WI38 (cell line): ENCODE results near the gene RET.

ENCODE experiments used
- H3K4me3 ChIP-seq: 2 replicates; pipeline ENCODE4 v1.5.1; 2011; ENCODE audit warnings: low read depth, mild to moderate bottlenecking, control low read depth, low read length
- CTCF ChIP-seq: IDR thresholded peaks from 2 replicates; pipeline ENCODE4 v1.5.1; 2012; ENCODE audit warnings: low read depth, mild to moderate bottlenecking, control low read depth, low read length

The RET gene

DNA sequence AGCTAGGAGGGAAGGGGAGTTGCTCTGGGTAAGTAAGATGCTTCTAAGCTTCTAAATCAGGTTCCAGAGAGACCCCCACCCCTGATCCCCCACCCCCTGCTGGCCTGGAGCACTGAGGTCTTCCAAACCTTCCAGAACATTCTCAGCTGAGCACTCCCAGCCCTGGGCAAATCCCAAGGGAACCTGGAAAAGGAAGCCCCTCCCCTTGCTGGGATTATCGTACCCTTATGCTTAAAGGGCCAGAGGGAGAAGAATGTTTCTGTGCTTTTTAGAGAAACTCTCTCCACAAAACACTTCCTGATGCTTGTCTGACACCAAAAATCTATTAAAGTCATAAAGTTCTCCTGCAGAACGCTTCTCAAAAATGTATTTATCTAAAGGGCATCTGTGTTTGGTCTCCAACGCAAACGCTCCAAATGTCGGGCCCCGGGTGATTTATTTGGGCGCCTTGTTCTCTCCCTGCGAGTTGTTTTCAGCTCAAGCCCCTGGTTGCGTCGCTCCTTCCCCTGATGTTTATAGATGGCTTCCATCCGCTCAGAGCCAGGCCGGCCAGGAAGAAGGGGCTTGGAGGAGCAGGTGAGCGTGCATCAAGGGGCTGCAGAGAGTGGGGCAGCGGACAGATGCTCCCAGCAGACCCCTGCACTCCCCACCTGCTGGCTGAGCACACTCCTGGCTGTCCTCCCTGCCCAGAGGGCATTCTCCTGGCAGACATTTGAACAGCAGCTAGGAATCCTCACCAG, 8.2 kb upstream of the RET start:
- TF ChIP-seq CTCF: no peak
- no peak overlapping the region for H3K4me3 ChIP-seq

GRCh38 chr10:43069211-43069515, 7.7 kb upstream of the RET start:
- H3K4me3 ChIP-seq: no peak overlapping the region
- TF ChIP-seq CTCF: no peak

DNA sequence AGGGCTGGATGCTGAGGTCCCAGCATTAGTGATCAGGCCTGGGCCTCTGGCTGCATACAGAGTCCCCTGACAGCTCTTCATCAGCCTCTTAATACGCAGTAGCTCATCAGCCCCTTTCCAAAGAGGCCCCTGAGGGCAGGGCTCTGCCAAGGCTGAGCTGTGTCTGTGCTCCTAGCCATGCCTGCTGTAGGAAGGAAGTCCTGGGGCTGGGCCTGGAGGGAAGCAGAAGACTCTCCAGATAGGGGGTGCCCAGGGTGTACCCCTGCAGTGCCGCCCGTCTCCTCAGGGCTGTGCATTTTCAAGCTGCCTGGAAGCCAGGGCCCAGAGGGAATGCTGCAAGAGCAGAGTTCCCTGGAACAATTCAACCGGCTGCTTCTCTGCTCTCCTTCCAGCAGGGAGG, 7.3 kb upstream of the RET start:
- H3K4me3 ChIP-seq: no peak overlapping the region
- no peak for TF ChIP-seq CTCF

DNA sequence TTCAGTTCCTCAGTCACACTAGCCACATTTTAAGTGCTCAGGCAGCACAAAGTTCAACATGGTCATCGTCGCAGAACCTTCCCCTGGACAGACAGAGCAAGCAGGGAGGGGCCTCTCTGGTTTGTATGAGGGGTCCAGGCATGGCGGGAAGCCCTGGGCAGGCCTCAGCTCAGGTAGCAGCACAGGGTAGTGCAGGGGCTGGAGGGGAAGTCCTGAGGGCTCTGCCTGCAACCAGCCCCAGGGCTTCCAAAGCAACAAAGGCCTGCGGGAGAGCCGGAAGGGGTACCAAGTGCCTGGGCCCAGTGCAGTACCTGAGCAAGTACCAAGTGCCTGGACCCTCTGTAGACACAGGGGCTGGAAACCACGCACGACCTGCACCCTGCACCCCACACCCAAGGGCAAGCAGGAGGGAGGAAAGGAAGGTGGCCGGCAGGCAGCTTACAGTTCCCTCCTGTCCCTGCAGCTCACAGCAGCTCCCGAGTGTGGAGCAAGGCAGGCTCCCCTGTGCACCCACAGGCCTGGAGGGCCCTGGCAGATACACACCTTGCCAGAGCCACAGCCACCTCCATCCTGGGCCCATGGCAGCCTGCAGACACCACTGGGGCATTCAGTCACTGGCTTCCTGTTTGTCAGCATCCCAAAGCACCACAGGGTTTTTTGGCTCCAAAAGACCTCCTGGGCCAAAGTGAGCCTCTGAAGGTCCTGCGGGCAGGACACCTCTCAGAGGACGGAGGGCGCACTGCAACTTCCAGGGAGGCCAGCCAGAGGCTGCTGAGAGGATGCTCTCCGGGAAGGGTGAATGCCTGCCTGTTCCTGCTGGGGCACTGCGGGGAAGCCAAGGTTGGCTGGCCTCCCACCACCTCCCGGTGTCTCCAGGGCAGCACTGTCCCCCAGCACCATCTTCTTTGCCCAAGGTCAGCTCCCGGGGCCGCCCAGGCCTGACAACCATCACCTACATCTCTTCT, 6.5 kb upstream of the RET start:
- no peak for TF ChIP-seq CTCF
- H3K4me3 ChIP-seq: no peak overlapping the region

DNA sequence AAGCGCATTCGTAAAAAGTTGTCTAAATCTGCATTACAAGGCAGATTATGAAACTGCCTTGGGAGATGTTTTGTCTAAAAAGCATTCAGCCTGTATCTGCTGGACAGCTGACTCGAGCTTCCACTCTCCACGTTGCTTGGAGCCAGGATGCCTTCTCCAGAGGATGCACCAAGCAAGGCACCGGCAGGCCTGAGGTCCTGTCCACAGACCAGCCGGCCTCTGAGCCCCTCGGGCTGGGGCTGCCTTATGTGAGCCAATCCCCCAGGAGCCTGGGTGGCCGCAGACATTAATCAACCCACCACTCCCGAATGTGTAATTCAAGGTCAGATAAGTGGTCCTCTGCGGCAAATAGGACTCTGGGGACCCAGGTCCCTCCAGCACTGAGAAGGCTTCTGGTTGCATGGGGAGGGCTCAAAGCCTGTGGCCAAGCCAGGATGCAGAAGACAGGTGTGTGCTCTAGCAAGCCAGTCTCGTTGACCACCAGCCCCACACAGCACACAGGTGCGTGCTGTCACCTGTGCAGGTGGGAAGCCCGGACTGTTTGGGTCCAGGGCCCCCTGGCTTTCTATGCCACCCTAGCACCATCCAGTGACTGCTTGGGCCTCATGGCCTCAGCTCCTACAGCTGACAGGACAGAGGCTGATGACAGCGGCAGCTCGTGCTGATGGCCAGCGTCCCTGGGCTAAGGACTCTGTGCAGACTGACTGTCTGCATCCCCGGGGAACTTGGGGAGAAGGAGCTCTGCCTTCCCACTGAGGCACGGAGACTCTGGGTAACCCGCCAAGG, 4.8 kb upstream of the RET start:
- H3K4me3 ChIP-seq: no peak overlapping the region
- no peak for TF ChIP-seq CTCF

- no peak overlapping the region for H3K4me3 ChIP-seq
- TF ChIP-seq CTCF: no peak
Measured at GRCh38 chr10:43073191-43073590, 3.7 kb upstream of the RET start.
